HCT116 (cell line): ENCODE results near the gene KIRREL3. TPM values are rescaled to one million over a fixed set of nuclear protein-coding genes. Genes with fewer than 3 reads are reported as not detected.

Experiments
- ATAC-seq: fragments of 200-7000 bp; cut with Tn5 transposase; 2 replicates; pipeline ENCODE4 v1.9.1; 2020; ENCODE audit warnings: mild to moderate bottlenecking, moderate library complexity
- BruUV-seq: library from RNA; stranded (reverse); fragments of 400-500 nt; replicated peaks from 2 replicates; lab custom pipeline; 2021; lab: Mats Ljungman, UMichigan
- CTCF ChIA-PET: fragments of 300-600 bp; sonication (Branson Sonifier 250); formaldehyde crosslinking; loops from one replicate; lab custom pipeline; 2021; ENCODE audit warnings: antibody characterized with exemption; lab: Charles Lee
- POLR2A ChIA-PET: fragments of 300-600, 350-600 bp; sonication (Branson Sonifier 250); formaldehyde crosslinking; loops from one replicate; lab custom pipeline; 2021; ENCODE audit warnings: antibody characterized with exemption; lab: Charles Lee
- RAD21 ChIA-PET, 2 experiments: fragments of 300-600 bp; sonication (Branson Sonifier 250); formaldehyde crosslinking; loops; one replicate each; lab custom pipeline; 2023; ENCODE audit warnings: low total read pairs in 2 of 2; ENCODE audit not compliant: uncharacterized antibody in 2 of 2, unreplicated experiment in 2 of 2, low non-redundant PET in 1 of 2; lab: Charles Lee
- DNase-seq: peaks from one replicate; pipeline ENCODE4 v3.0.0-alpha.2; 2010; ENCODE audit warnings: low read depth, low spot score
- H2AFZ ChIP-seq: fragments of 200-600 bp; shearing (Covaris generic), sonication (generic); 2 replicates; pipeline ENCODE4 v1.6.1; 2017; ENCODE audit warnings: low read depth, mixed run types, mixed read lengths, antibody characterized with exemption, low read length; ENCODE audit not compliant: poor library complexity, severe bottlenecking
- H3K27ac ChIP-seq: 2 replicates; pipeline ENCODE4 v1.5.1; 2012; ENCODE audit warnings: low read depth, low read length
- H3K27me3 ChIP-seq: fragments of 200-600 bp; sonication (generic); 2 replicates; pipeline ENCODE4 v1.6.1; 2016; ENCODE audit warnings: mixed run types, low read length, mixed read lengths; ENCODE audit not compliant: insufficient read depth
- H3K36me3 ChIP-seq, 2 experiments: fragments of 200-500 bp in 1 of 2; fragments of 200-600 bp in 1 of 2; sonication (Bioruptor generic) in 1 of 2; sonication (generic) in 1 of 2; 2 replicates each; pipeline versions ENCODE4 v1.5.1 to v1.6.1; 2014 to 2016; ENCODE audit warnings: low read length in 2 of 2, inconsistent platforms in 1 of 2, mixed read lengths in 1 of 2, mixed run types in 1 of 2; ENCODE audit not compliant: insufficient read depth in 2 of 2, control insufficient read depth in 1 of 2
- H3K4me1 ChIP-seq, 2 experiments: fragments of 200-600 bp in 1 of 2; sonication (generic) in 1 of 2; 2 replicates each; pipeline versions ENCODE4 v1.5.1 to v1.6.1; 2012 to 2017; ENCODE audit warnings: low read length in 2 of 2, inconsistent platforms in 1 of 2, mild to moderate bottlenecking in 1 of 2, mixed read lengths in 1 of 2, mixed run types in 1 of 2, moderate library complexity in 1 of 2; ENCODE audit not compliant: insufficient read depth in 2 of 2, control insufficient read depth in 1 of 2
- H3K4me2 ChIP-seq: fragments of 200-600 bp; sonication (generic); 2 replicates; pipeline ENCODE4 v1.6.1; 2017; ENCODE audit warnings: mixed run types, low read length, mixed read lengths
- H3K4me3 ChIP-seq, 2 experiments: fragments of 200-600 bp in 1 of 2; sonication (generic) in 1 of 2; replicated peaks in 1 of 2; 2 replicates each; pipeline ENCODE4 v1.5.1; 2011 to 2016; ENCODE audit warnings: low read length in 2 of 2, control low read depth in 1 of 2, low read depth in 1 of 2, mild to moderate bottlenecking in 1 of 2, mixed read lengths in 1 of 2, mixed run types in 1 of 2
- H3K79me2 ChIP-seq: fragments of 200-600 bp; sonication (generic); 2 replicates; pipeline ENCODE4 v1.6.1; 2017; ENCODE audit warnings: mild to moderate bottlenecking, mixed run types, low read length, moderate library complexity, mixed read lengths; ENCODE audit not compliant: insufficient read depth
- H3K9ac ChIP-seq: fragments of 200-600 bp; sonication (generic); 2 replicates; pipeline ENCODE4 v1.6.1; 2016; ENCODE audit warnings: low read length, mixed read lengths
- H3K9me2 ChIP-seq: fragments of 200-600 bp; sonication (generic), shearing (Covaris generic); 2 replicates; pipeline ENCODE4 v1.6.1; 2017; ENCODE audit warnings: mixed run types, mild to moderate bottlenecking, moderate library complexity; ENCODE audit not compliant: insufficient read depth
- H3K9me3 ChIP-seq, 2 experiments: fragments of 200-500 bp in 1 of 2; fragments of 200-600 bp in 1 of 2; sonication (Bioruptor generic) in 1 of 2; sonication (generic) in 1 of 2; 2 replicates each; pipeline ENCODE4 v1.6.1; 2014 to 2017; ENCODE audit warnings: low read length in 2 of 2, mixed read lengths in 2 of 2, inconsistent platforms in 1 of 2, low read depth in 1 of 2, mild to moderate bottlenecking in 1 of 2, mixed run types in 1 of 2, moderate library complexity in 1 of 2; ENCODE audit not compliant: control insufficient read depth in 1 of 2, insufficient read depth in 1 of 2
- H4K20me1 ChIP-seq: fragments of 200-600 bp; sonication (generic), shearing (Covaris generic); 2 replicates; pipeline ENCODE4 v1.6.1; 2017; ENCODE audit warnings: mixed run types, mild to moderate bottlenecking, moderate library complexity; ENCODE audit not compliant: insufficient read depth
- ATF3 ChIP-seq: IDR thresholded peaks from 2 replicates; pipeline ENCODE4 v1.6.1; 2012
- CEBPB ChIP-seq: IDR thresholded peaks from 2 replicates; pipeline ENCODE4 v1.6.1; 2012; ENCODE audit warnings: low read depth
- EZH2 ChIP-seq: fragments of 200-600 bp; sonication (generic); IDR thresholded peaks from 2 replicates; pipeline ENCODE4 v1.6.1; 2017; ENCODE audit warnings: antibody characterized with exemption, mixed run types
- EZH2phosphoT487 ChIP-seq: fragments of 200-600 bp; IDR thresholded peaks from 2 replicates; pipeline ENCODE4 v1.6.1; 2018; ENCODE audit warnings: antibody characterized with exemption, borderline replicate concordance
- JUND ChIP-seq: IDR thresholded peaks from 2 replicates; pipeline ENCODE4 v1.6.1; 2012
- MAX ChIP-seq: IDR thresholded peaks from 2 replicates; pipeline ENCODE4 v1.6.1; 2012
- POLR2A ChIP-seq: IDR thresholded peaks from 2 replicates; pipeline ENCODE4 v1.7.0; 2011; ENCODE audit warnings: borderline replicate concordance; ENCODE audit not compliant: insufficient read depth, insufficient read length; ENCODE audit errors: extremely low read depth
- POLR2AphosphoS5 ChIP-seq: IDR thresholded peaks from 2 replicates; pipeline ENCODE4 v1.6.1; 2011; ENCODE audit warnings: mild to moderate bottlenecking, low read depth, low read length, moderate library complexity
- RAD21 ChIP-seq: IDR thresholded peaks from 2 replicates; pipeline ENCODE4 v1.6.1; 2012; ENCODE audit warnings: low read depth, mild to moderate bottlenecking
- SIN3A ChIP-seq: IDR thresholded peaks from 2 replicates; pipeline ENCODE4 v1.6.1; 2012; ENCODE audit warnings: low read depth
- SP1 ChIP-seq: IDR thresholded peaks from 2 replicates; pipeline ENCODE4 v1.6.1; 2012; ENCODE audit warnings: low read depth
- YY1 ChIP-seq: IDR thresholded peaks from 2 replicates; pipeline ENCODE4 v1.6.1; 2011; ENCODE audit warnings: low read length, low read depth, moderate library complexity, mild to moderate bottlenecking; ENCODE audit not compliant: insufficient replicate concordance; ENCODE audit errors: extremely low read depth
- ZFX ChIP-seq: fragments of 450-650 bp; IDR thresholded peaks from 2 replicates; pipeline ENCODE4 v1.6.1; 2017
- ZNF274 ChIP-seq: fragments of 200-500 bp; sonication (Bioruptor generic); IDR thresholded peaks from 2 replicates; pipeline ENCODE4 v1.6.1; 2014; ENCODE audit warnings: mild to moderate bottlenecking, low read depth, low read length, inconsistent platforms
- intact Hi-C: fragments of 100-400 bp; cut with micrococcal nuclease; formaldehyde crosslinking; loops from 2 replicates; pipeline ENCODE4 v1.10.0; 2022
- total RNA-seq: library from RNA; stranded (reverse); gene quantifications from one replicate; pipeline ENCODE4 v1.2.1, GENCODE V29; 2021; ENCODE audit not compliant: unreplicated experiment
- TF ChIP-seq, protein P1 (sequence below): IDR thresholded peaks from 2 replicates; pipeline ENCODE4 v1.6.1; 2011; ENCODE audit warnings: mild to moderate bottlenecking, low read length, moderate library complexity; ENCODE audit not compliant: insufficient replicate concordance; ENCODE audit errors: extremely low read depth
- TF ChIP-seq, protein P2 (sequence below): IDR thresholded peaks from 2 replicates; pipeline ENCODE4 v1.6.1; 2012; ENCODE audit warnings: low read depth
- TF ChIP-seq, protein P3 (sequence below), 3 experiments: fragments of 200-600 bp in 1 of 3; sonication (generic) in 1 of 3; IDR thresholded peaks in 2 of 3; conservative IDR thresholded peaks in 1 of 3; 2 replicates each; pipeline ENCODE4 v1.5.1; 2012 to 2017; ENCODE audit warnings: low read depth in 2 of 3, low read length in 2 of 3, antibody characterized with exemption in 1 of 3, borderline replicate concordance in 1 of 3, control low read depth in 1 of 3, mild to moderate bottlenecking in 1 of 3, mixed read lengths in 1 of 3, mixed run types in 1 of 3, moderate library complexity in 1 of 3; ENCODE audit not compliant: insufficient read depth in 1 of 3

Gene KIRREL3
- total RNA-seq, 1 experiment from 2014 or later: not detected

DNA sequence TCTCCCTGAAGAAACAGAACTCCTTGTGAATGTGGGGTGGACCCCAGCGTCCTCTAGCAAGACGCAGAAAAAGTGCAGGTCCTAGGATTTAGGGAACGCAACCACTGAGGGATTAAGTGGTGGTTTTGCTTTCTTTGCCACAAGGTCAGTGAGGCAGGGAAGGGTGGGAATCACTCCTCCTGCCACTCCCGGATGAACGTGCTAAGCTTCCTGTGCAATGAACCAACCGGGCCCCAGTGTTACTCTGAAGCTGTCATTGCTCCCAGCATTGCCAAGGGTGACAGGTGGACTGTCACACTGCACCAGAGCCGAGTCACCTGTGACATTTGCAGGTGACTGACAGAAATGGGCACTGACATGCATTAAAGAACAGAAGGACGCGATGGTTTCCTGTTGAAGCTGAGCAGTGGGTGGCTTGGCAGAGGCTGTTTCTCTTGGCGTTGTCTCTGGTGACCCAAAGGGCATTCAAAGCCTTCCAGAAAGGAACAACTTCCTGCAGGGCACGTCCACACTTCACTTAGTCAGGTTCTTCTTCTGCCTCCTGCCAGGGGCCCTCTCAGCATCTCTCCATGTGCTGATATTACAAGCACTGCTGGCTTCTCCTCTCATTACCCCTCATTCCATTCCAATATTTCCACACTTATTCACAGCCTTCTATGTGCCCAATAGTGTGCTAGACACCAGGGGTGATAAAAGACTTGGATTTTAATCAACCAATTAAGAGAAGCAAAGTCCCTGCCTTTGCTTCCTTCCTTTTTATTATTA, 9.7 kb downstream of the KIRREL3 start:
- intact Hi-C loops: loop anchor here (1.0 to 2.0 kb wide), 4 partner anchors 275 to 680 kb away; no protein-coding TSS in a partner anchor
- no peaks in the 10 kb centered on the region for H3K9me2 ChIP-seq
- no peak for DNase-seq
- no TSS peak for BruUV-seq
- TF ChIP-seq ZFX (no peak), EZH2 (no peak), POLR2AphosphoS5 (no peak), EZH2phosphoT487 (no peak), CEBPB (no peak), ZNF274 (no peak), ATF3 (no peak), YY1 (no peak), SP1 (no peak), MAX (no peak), JUND (no peak), POLR2A (no peak), SIN3A (no peak), RAD21 (no peak)
- TF ChIP-seq, protein P1, sequence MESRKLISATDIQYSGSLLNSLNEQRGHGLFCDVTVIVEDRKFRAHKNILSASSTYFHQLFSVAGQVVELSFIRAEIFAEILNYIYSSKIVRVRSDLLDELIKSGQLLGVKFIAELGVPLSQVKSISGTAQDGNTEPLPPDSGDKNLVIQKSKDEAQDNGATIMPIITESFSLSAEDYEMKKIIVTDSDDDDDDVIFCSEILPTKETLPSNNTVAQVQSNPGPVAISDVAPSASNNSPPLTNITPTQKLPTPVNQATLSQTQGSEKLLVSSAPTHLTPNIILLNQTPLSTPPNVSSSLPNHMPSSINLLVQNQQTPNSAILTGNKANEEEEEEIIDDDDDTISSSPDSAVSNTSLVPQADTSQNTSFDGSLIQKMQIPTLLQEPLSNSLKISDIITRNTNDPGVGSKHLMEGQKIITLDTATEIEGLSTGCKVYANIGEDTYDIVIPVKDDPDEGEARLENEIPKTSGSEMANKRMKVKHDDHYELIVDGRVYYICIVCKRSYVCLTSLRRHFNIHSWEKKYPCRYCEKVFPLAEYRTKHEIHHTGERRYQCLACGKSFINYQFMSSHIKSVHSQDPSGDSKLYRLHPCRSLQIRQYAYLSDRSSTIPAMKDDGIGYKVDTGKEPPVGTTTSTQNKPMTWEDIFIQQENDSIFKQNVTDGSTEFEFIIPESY: no peak
- TF ChIP-seq, protein P2, sequence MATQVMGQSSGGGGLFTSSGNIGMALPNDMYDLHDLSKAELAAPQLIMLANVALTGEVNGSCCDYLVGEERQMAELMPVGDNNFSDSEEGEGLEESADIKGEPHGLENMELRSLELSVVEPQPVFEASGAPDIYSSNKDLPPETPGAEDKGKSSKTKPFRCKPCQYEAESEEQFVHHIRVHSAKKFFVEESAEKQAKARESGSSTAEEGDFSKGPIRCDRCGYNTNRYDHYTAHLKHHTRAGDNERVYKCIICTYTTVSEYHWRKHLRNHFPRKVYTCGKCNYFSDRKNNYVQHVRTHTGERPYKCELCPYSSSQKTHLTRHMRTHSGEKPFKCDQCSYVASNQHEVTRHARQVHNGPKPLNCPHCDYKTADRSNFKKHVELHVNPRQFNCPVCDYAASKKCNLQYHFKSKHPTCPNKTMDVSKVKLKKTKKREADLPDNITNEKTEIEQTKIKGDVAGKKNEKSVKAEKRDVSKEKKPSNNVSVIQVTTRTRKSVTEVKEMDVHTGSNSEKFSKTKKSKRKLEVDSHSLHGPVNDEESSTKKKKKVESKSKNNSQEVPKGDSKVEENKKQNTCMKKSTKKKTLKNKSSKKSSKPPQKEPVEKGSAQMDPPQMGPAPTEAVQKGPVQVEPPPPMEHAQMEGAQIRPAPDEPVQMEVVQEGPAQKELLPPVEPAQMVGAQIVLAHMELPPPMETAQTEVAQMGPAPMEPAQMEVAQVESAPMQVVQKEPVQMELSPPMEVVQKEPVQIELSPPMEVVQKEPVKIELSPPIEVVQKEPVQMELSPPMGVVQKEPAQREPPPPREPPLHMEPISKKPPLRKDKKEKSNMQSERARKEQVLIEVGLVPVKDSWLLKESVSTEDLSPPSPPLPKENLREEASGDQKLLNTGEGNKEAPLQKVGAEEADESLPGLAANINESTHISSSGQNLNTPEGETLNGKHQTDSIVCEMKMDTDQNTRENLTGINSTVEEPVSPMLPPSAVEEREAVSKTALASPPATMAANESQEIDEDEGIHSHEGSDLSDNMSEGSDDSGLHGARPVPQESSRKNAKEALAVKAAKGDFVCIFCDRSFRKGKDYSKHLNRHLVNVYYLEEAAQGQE: no peak
- TF ChIP-seq, protein P3, sequence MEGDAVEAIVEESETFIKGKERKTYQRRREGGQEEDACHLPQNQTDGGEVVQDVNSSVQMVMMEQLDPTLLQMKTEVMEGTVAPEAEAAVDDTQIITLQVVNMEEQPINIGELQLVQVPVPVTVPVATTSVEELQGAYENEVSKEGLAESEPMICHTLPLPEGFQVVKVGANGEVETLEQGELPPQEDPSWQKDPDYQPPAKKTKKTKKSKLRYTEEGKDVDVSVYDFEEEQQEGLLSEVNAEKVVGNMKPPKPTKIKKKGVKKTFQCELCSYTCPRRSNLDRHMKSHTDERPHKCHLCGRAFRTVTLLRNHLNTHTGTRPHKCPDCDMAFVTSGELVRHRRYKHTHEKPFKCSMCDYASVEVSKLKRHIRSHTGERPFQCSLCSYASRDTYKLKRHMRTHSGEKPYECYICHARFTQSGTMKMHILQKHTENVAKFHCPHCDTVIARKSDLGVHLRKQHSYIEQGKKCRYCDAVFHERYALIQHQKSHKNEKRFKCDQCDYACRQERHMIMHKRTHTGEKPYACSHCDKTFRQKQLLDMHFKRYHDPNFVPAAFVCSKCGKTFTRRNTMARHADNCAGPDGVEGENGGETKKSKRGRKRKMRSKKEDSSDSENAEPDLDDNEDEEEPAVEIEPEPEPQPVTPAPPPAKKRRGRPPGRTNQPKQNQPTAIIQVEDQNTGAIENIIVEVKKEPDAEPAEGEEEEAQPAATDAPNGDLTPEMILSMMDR (IDR thresholded peaks at IDR 0.05 in 2 of 3, conservative IDR thresholded peaks at IDR 0.05 in 1 of 3; ENCODE audit: borderline replicate concordance in 1 of 3, insufficient read depth in 1 of 3, low read depth in 2 of 3, low read length in 2 of 3): no peak
- CTCF ChIA-PET: interaction anchor here (1.1 to 2.4 kb wide), 4 partner anchors 384 to 679 kb away, joined by 3 to 14 read pairs (median 6); no protein-coding TSS in a partner anchor
- H4K20me1 ChIP-seq: no peaks in the 10 kb centered on the region
- H3K9me3 ChIP-seq: no peaks in the 10 kb centered on the region
- no peaks in the 10 kb centered on the region for H3K4me1 ChIP-seq
- POLR2A ChIA-PET: no interaction called here
- peak; percentile 28; the same call in 1 of the 2 replicates for ATAC-seq
- H3K79me2 ChIP-seq: no peaks in the 10 kb centered on the region
- no peak overlapping the region for H3K9ac ChIP-seq
- 0 out of 2 replicates have a peak, but pooled peaks cover 6% of the 10 kb centered on the region for H3K27me3 ChIP-seq
- H3K27ac ChIP-seq: no peak overlapping the region
- H3K36me3 ChIP-seq: no peaks in the 10 kb centered on the region
- no peak overlapping the region for H2AFZ ChIP-seq
- RAD21 ChIA-PET: interaction anchor here in 1 of 2 experiments (1.2 kb wide), 1 partner anchor 384 kb away, joined by 4 read pairs; no protein-coding TSS in a partner anchor
- H3K4me2 ChIP-seq: no peak overlapping the region
- no peak overlapping the region for H3K4me3 ChIP-seq
